Stimulated activated CD4-positive, alpha-beta T cell treated with anti-CD3 and anti-CD28 coated beads, Interleukin-15, amount 100 ng/mL, for 24 hours (primary cell): ENCODE data around the gene DBNDD1.

Experiments used
- DNase-seq: peaks from one replicate; pipeline ENCODE4 v3.0.0-alpha.2; 2020

The DBNDD1 gene

DNA sequence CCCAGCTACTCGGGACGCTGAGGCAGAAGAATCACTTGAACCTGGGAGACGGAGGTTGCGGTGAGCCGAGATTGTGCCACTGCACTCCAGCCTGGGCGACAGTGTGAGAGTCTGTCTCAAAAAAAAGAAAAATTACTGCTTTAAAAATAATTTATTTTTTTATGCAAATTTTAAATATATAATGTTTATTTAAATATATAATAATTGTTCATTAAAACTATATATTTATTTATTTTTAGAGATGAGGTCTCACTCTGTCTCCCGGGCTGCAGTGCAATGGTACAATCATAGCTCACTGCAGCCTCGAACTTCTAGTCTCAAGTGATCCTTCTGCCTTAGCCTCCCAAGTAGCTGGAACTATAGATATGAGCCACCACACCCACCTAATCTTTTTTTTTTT is 15.2 kb upstream of the DBNDD1 start:
- DNase-seq = no peak

- no peak for DNase-seq
Observed at GRCh38 chr16:90033387-90033786, 14.1 kb upstream of the DBNDD1 start.

GRCh38 chr16:90032674-90033331 is 13.5 kb upstream of the DBNDD1 start:
- no peak for DNase-seq

DNA sequence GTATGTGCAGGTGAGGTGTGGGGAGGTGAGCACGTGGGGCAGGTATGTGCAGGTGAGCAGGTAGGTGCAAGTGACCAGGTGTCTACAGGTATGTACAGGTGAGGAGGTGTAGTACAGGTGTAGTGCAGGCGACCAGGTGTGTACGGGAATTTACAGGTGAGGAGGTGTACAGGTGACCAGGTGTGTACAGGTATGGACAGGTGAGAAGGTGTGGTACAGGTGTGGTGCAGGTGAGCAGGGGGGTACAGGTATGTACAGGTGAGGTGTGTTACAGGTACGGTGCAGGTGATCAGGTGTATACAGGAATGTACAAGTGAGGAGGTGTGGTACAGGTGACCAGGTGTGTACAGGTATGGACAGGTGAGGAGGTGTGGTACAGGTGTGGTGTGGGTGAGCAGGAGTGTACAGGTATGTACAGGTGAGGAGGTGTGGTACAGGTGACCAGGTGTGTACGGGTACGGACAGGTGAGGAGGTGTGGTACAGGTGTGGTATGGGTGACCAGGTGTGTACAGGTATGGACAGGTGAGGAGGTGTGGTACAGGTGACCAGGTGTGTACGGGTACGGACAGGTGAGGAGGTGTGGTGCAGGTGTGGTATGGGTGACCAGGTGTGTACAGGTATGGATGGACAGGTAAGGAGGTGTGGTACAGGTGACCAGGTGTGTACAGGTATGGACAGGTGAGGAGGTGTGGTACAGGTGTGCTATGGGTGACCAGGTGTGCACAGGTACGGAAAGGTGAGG is 12.8 kb upstream of the DBNDD1 start:
- DNase-seq = no peak

DNA sequence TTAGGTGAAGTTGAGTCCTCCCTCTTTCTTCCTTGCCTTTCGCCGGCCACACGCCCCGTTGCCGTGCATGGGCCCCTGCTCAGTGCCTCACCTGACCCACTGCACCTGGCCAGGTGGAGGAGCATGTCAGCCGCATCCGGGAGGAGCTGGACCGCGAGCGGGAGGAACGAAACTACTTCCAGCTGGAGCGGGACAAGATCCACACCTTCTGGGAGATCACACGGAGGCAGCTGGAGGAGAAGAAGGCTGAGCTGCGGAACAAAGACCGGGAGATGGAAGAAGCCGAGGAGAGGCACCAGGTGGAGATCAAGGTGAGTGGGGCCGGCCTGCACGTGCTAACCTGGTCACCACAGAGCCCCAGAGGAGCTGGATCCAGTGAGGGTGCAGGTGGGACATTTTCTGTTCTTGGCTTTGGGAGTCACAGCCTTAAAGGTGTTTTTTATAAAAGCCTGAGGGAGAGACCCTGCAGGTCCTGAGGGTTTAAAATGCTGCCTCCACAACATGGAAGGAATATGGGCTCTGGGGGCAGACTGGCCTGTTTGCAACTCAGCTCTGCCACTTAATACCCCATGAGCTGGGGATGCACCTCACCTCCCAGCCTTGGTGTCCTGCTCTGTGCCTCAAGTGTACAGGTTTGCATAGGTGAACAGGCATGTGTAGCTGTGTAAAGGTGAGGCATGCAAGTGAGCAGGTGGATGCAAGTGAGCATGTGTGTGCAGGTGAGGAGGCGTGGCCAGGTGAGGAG is 12.1 kb upstream of the DBNDD1 start:
- DNase-seq = no peak

DNA sequence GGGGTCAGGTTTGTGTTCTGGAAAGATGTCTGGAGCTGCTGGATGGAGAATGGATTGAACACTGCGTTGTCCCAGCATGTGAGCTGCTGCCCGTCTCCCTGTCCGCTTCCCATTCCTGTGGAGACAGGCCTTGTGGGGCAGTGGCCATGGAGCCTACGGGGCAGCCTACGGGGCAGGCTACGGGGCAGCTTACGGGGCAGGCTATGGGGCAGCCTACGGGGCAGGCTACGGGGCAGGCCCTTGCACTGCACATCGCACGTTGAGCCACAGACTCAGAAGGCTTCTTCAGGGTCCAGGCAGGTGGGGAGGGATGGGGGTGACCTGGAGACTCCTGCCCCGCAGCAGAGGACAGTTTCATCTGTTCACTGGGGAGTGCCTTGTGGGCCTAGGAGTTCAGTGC is 9.7 kb upstream of the DBNDD1 start:
- no peak for DNase-seq

DNA sequence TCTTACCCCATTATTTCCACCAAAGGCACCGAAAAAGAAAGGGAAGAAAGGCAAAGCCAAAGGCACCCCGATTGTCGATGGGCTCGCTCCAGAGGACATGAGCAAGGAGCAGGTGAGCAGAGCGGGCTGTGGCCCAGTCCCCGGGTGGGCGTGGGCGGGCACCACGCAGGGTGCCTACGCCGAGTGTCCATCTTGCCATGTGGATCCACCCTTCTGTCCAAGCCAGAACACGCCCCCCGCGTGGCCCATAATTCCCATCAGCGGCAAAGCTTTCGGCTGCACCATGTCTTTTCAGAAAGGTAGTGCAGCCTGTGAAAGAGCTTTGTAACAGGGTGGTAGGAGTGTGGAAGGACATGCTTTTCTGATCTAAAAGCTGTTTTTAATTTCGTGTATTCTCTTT is 8.4 kb upstream of the DBNDD1 start:
- DNase-seq = no peak

- DNase-seq = no peak
Observed at GRCh38 chr16:90026135-90026534, 6.9 kb upstream of the DBNDD1 start.

GRCh38 chr16:90023078-90023447 is 3.8 kb upstream of the DBNDD1 start:
- DNase-seq = no peak

DNA sequence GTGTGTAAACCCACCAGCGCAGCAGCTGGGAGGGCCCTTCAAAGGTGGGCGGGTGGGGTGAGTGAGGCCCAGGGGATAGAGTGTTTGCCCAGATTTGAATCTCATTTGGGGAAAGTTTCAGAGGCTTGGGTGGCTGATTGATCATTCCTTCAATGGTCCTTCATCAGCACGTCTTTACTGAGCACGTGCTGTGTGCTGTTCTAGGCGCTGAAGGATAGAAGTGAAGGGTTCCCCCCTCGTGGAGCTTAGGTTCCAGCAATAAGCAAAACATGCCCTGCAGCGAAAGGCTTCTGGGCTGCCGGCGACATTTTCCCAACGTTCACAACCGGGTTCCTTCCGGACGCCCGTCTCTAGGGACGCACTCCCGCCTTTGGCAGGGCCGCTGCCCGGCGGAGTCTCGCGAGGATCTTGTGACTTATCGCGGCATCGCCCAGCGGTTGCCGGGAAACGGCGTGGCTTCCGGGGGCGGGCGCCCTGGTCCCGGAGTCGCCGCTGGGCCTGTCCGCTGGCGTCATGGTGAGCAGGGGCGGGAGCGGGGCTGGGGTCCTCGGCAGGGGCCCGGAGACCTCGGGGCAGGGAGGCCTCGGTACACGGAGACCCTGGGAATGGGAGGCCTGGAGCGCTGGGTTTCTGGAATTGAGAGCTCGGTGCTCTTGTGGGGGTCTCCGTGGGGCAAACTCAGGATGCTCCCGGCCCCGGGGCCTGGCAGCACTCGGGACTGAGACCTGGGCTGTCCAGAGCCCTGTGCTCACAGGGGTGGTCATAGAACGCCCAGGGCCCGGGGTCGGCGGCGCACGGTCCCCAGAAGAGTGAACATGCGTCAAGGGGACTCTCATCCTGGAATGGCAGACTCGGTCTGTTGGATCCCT is 3.2 kb upstream of the DBNDD1 start:
- peak; percentile 92 for DNase-seq

DNA sequence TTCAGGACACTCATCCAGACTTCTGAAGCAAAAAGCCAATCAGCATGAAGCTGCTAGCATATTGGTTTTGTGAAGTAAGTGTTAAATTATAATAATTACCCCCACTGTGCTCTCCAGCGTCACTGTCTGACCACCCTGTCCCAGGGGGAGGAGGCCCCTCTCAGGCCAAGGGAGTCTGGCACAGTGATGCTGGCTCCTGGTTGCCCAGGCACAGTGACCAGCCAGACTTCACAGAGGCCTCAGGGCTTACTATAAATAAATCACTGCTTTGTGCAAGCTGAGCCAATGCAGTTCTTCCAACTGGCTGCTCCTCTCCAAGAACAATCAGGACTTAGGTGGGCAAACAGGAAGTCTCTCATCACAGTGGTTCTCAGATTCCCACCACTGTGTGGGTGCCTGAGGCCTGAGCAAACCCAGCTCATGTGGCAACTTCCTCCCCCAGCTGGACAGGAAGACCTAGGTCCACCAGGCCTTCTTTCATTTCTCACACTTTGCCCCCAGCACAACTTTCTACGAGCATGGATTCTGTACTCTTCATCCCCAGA is 1.7 kb upstream of the DBNDD1 start:
- DNase-seq = no peak

- DNase-seq = no peak
Observed at GRCh38 chr16:90020260-90020837, 1.1 kb upstream of the DBNDD1 start.

DNA sequence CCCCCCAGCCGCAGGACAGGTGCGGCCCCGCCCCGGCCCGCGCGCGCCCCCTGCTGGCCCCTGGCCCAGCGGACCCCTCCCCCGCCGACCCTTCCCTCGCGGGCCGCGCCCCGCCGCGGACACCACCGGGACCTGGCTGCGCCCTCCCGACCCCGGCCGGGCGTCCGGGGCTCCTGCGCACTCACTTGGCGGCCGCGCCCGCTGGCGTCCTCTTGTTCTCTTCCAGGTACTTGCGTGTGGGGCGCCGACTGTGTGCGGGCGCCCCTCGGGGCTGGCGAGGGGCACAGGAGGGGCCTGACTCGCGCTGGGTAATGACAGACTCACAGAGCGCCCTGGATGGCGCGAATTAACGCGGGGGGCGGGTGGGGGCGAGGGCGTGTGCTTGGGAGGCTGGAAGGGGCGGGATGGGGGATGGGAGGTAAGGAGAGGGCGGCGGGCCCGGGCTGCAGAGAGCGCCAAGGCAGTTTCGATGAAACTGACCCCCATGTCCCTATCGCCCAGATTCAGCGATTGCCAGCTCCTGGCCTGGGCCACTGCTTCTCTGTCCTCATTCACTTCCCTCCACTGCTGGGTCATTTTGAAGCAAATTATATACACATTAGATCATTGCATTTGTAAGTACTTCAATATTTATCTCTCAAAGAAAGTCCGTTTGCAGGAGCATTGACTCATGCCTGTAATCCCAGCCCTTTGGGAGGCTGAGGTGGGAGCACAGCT is 445 bp upstream of the DBNDD1 start:
- DNase-seq = peak; percentile 51

DNA sequence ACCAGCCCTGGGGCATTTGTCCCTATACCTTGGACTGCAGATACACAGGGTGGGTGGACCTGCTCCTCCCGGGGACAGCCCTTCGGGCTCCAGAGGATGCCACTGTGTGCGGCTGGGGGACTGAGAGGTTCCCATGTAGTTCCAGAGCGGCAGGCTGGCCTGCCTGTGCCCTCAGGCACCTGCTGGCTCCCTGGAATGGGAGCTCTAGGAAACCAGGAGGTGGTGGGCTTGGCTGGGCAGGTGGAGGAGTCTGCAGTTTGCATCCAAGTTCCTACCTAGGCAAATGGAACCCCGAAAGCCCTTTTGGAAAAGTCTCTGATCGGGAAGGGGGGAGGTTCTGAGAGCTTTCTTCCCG is 982 bp downstream of the DBNDD1 start:
- DNase-seq = no peak

DNA sequence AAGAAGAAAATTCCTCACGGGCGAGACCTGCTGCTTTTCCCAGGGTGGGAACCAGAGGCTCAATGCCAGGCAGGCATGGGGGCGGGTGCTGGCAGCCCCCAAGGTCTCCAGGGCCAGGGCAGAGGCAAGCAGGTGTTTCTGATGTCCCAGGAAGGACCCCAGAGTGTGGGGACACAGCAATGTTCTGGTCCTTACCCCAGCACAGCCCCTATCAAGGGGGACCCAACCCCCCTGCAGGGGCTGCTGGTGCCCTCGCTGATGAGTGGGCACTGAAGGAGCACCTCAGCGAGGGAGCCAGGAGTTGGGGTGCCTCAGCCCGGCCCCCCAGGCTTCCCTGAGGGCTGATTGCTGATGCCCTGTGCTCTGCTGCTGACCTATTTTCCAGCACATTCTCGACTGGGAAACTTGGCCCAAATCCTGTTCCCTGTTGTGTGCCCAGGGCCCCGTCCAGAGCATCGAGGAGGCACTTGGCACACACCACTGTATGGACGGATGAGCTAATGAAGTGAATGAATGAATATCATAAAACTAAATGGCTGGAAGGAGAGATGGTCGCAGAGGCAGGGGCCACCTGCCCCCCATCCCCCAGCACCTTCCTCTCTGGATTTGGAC is 2.8 kb downstream of the DBNDD1 start:
- DNase-seq = no peak

- no peak for DNase-seq
Observed at GRCh38 chr16:90015586-90016338, 3.5 kb downstream of the DBNDD1 start.

DNA sequence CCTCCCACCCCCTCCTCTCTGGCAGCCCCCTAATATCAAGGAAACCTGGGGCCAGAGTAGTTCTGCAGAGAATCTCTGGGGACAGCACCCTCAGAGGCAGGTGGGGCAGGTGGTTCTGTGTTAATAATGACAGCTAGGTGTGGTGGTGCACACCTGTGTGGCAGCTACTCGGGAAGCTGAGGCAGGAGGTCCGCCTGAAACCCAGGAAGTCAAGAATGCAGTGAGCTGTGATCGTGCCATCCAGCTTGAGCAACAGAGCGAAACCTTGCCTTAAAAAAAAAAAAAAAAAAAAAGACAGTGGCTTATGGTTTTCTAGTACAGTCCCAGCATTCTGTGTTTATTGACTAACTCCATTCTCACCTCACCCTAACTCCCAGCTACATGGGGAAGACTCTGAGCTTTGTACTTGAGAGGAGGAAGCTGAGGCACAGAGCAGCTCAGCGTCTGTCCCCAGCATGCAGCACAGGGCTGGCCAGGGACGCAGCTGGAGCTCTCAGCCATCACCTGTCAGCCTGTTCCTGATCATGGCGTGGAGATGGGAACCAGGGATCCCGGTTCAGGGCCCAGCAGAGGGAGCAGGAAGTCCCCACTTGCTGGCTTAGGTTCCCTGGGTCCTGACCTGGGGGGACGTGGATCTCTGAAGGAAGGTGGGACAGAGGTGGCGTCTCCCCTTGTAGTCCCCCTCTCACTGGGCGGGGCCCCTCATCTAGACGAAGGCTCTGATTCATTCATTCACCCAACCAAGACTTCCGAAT is 6.1 kb downstream of the DBNDD1 start:
- DNase-seq = no peak

DNA sequence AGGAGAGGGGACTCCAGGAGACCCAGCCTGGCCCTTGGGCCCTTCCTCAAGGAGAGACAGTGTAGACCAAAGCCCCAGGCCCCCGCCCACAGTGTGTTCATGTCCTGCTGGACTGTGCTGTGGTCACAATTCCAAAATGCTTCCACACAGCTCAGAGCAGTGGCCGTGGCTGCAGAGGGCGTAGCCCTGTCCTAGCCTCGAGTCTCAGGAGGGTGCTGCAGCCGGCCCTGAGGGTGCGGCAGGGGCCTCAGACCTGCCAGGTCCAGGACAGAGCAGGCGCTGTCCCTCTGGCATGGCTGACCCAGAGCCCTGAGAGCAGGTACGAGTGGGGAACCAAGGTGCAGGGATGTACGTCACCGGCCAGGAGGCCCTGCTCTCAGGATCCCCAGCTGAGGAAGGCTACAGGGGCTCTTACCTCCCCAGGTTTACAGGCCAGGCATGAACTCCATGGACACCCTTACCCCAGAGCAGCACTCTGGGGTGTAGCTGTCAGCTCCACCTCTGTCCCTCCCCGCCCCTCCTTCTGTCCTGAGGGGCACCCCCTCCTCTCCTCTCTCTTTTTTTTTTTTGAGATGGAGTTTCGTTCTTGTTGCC is 7.3 kb downstream of the DBNDD1 start:
- DNase-seq = no peak

DNA sequence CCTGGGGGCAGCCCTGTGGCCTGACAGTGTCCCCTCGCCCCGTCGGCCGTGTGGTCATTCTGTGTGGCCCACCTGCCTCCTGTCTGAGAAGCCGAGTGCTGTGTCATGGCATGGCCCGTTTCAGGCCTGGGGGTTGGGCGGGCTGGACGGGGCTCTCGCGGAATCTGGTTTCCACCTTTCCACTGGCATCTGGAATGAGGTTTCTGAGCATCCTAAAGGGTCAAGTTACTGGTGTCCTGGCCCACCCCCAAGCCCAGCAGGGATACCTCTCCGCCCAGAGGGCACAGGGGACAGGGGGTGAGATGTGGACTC is 7.8 kb downstream of the DBNDD1 start:
- DNase-seq = no peak
